K562 (cell line): ENCODE results near the gene PEAR1. TPM values are rescaled to one million over a fixed set of nuclear protein-coding genes. Genes with fewer than 3 reads are reported as not detected.

Source experiments
- ATAC-seq: fragments of 200-7000 bp; cut with Tn5 transposase; 3 replicates; pipeline ENCODE4 v1.9.1; 2020; ENCODE audit warnings: moderate library complexity
- BruUV-seq: library from RNA; stranded (reverse); fragments of 400-500 nt; replicated peaks from 2 replicates; lab custom pipeline; 2021; lab: Mats Ljungman, UMichigan
- CTCF ChIA-PET: fragments of 300-600 bp; formaldehyde crosslinking; extraction: SDS; loops from one replicate; lab custom pipeline; 2021; ENCODE audit warnings: low intra/inter-chr PET ratio; lab: Yijun Ruan, JAX
- POLR2A ChIA-PET: fragments of 300-600, 350-650 bp; sonication (Branson Sonifier 250); formaldehyde crosslinking; extraction: SDS; loops from one replicate; lab custom pipeline; 2021; ENCODE audit warnings: antibody characterized with exemption, inconsistent platforms; lab: Yijun Ruan, JAX
- DNase-seq, 4 experiments: peaks; one replicate each; pipeline versions ENCODE4 v3.0.0 to v3.0.0-alpha.2; 2011 to 2018; ENCODE audit warnings: low spot score in 3 of 4, mixed read lengths in 3 of 4; ENCODE audit errors: extremely low read depth in 1 of 4
- FAIRE-seq: peaks from 2 replicates; lab custom pipeline; 2011; peaks lifted over from hg19 to GRCh38; lab: Jason Lieb, UNC
- H2AFZ ChIP-seq: 2 replicates; pipeline ENCODE4 v1.6.0; 2011; ENCODE audit warnings: low read depth, low read length, control low read depth, inconsistent platforms
- H3K27ac ChIP-seq: fragments of 200-600 bp; 3 replicates; pipeline ENCODE4 v1.8.0; 2011; ENCODE audit warnings: low read depth, mild to moderate bottlenecking, control low read depth, inconsistent platforms, low read length, moderate library complexity, mixed read lengths; ENCODE audit errors: extremely low read depth
- H3K27me3 ChIP-seq, 2 experiments: fragments of 300-600 bp in 1 of 2; 2 replicates in 1 of 2; 3 replicates in 1 of 2; pipeline versions ENCODE4 v1.6.0 to v1.8.0; 2011; ENCODE audit warnings: inconsistent platforms in 2 of 2, low read length in 2 of 2, mild to moderate bottlenecking in 1 of 2, mixed read lengths in 1 of 2, moderate library complexity in 1 of 2; ENCODE audit not compliant: control insufficient read depth in 2 of 2, insufficient read depth in 2 of 2
- H3K36me3 ChIP-seq: fragments of 300-600 bp; 3 replicates; pipeline ENCODE4 v1.8.0; 2011; ENCODE audit warnings: mild to moderate bottlenecking, low read length, inconsistent platforms; ENCODE audit not compliant: control insufficient read depth, insufficient read depth
- H3K4me1 ChIP-seq, 2 experiments: fragments of 200-600 bp in 1 of 2; replicated peaks in 1 of 2; 2 replicates in 1 of 2; 3 replicates in 1 of 2; pipeline versions ENCODE4 v1.5.1 to v1.8.0; 2011; ENCODE audit warnings: inconsistent platforms in 2 of 2, low read length in 2 of 2, mild to moderate bottlenecking in 1 of 2, mixed read lengths in 1 of 2, moderate library complexity in 1 of 2; ENCODE audit not compliant: control insufficient read depth in 2 of 2, insufficient read depth in 2 of 2
- H3K4me2 ChIP-seq: 2 replicates; pipeline ENCODE4 v1.6.1; 2011; ENCODE audit warnings: low read length, control low read depth, inconsistent platforms, mixed read lengths; ENCODE audit not compliant: insufficient read depth
- H3K4me3 ChIP-seq: fragments of 200-600 bp; sonication (generic), shearing (Covaris generic); 2 replicates; pipeline ENCODE4 v1.5.1; 2016; ENCODE audit warnings: control low read depth, inconsistent platforms
- H3K79me2 ChIP-seq: fragments of 200-600 bp; 3 replicates; pipeline ENCODE4 v1.8.0; 2011; ENCODE audit warnings: low read length, inconsistent platforms; ENCODE audit not compliant: control insufficient read depth, insufficient read depth
- H3K9ac ChIP-seq, 2 experiments: 2 replicates each; pipeline versions ENCODE4 v1.6.0 to v1.6.1; 2011; ENCODE audit warnings: low read depth in 2 of 2, low read length in 2 of 2, control low read depth in 1 of 2, inconsistent platforms in 1 of 2, mild to moderate bottlenecking in 1 of 2, mixed read lengths in 1 of 2; ENCODE audit not compliant: insufficient read depth in 1 of 2
- H3K9me1 ChIP-seq: one replicate; pipeline ENCODE4 v1.6.0; 2011; ENCODE audit warnings: inconsistent platforms, mild to moderate bottlenecking, low read length, moderate library complexity; ENCODE audit not compliant: control insufficient read depth, insufficient read depth
- H3K9me3 ChIP-seq: replicated peaks from 2 replicates; pipeline ENCODE4 v1.5.1; 2011; ENCODE audit warnings: low read depth, low read length, inconsistent platforms; ENCODE audit not compliant: control insufficient read depth, insufficient read depth
- H4K20me1 ChIP-seq: replicated peaks from 2 replicates; pipeline ENCODE4 v1.6.1; 2011; ENCODE audit warnings: low read length, inconsistent platforms, mixed read lengths; ENCODE audit not compliant: control insufficient read depth, insufficient read depth
- ADNP ChIP-seq: fragments of 200-800 bp; sonication (Bioruptor generic); IDR thresholded peaks from 2 replicates; pipeline ENCODE4 v1.6.1; 2016; ENCODE audit warnings: missing genetic modification characterization, missing compliant biosample characterization
- BRD4 ChIP-seq: fragments of 200-600 bp; sonication (generic); IDR thresholded peaks from 2 replicates; pipeline ENCODE4 v1.6.1; 2017; ENCODE audit warnings: inconsistent platforms
- CBFA2T3 ChIP-seq: fragments of 450-650 bp; IDR thresholded peaks from 2 replicates; pipeline ENCODE4 v1.6.1; 2017
- CREBBP ChIP-seq: IDR thresholded peaks from one replicate; pipeline ENCODE4 v1.6.1; 2012; ENCODE audit warnings: low read depth, mild to moderate bottlenecking, control low read depth, inconsistent platforms, low read length
- DMBX1 ChIP-seq: fragments of 250-450 bp; sonication (Bioruptor Pico); IDR thresholded peaks from 2 replicates; pipeline ENCODE4 v1.8.0; 2022; ENCODE audit warnings: inconsistent platforms, mild to moderate bottlenecking, moderate library complexity, borderline replicate concordance
- KAT2B ChIP-seq: IDR thresholded peaks from one replicate; pipeline ENCODE4 v1.6.1; 2012; ENCODE audit warnings: low read depth, mild to moderate bottlenecking, control low read depth, inconsistent platforms, low read length, moderate library complexity
- MITF ChIP-seq: IDR thresholded peaks from 2 replicates; pipeline ENCODE4 v1.6.1; 2014; ENCODE audit warnings: antibody characterized with exemption
- MTA2 ChIP-seq: fragments of 450-650 bp; IDR thresholded peaks from 2 replicates; pipeline ENCODE4 v1.6.1; 2016; ENCODE audit warnings: low read depth
- NELFE ChIP-seq: IDR thresholded peaks from 2 replicates; pipeline ENCODE4 v1.6.1; 2011; ENCODE audit warnings: mild to moderate bottlenecking; ENCODE audit not compliant: insufficient read depth, insufficient read length
- NFIC ChIP-seq: fragments of 450-650 bp; IDR thresholded peaks from 2 replicates; pipeline ENCODE4 v1.6.1; 2017; ENCODE audit warnings: mild to moderate bottlenecking, inconsistent platforms
- PCBP1 ChIP-seq: fragments of 200-400 bp; formaldehyde crosslinking; IDR thresholded peaks from 2 replicates; pipeline ENCODE4 v1.6.1; 2018; ENCODE audit warnings: mild to moderate bottlenecking, low read depth, low read length; ENCODE audit not compliant: poor library complexity, severe bottlenecking
- PHF21A ChIP-seq: fragments of 450-650 bp; IDR thresholded peaks from 2 replicates; pipeline ENCODE4 v1.6.1; 2017; ENCODE audit warnings: low read depth, borderline replicate concordance
- RBM14 ChIP-seq: fragments of 200-400 bp; formaldehyde crosslinking; IDR thresholded peaks from 2 replicates; pipeline ENCODE4 v1.6.1; 2018; ENCODE audit warnings: low read depth, mild to moderate bottlenecking, low read length, moderate library complexity, borderline replicate concordance; ENCODE audit not compliant: insufficient read depth
- STAG1 ChIP-seq: sonication (generic); formaldehyde crosslinking; IDR thresholded peaks from 2 replicates; pipeline ENCODE4 v1.5.0; 2020; ENCODE audit warnings: missing genetic modification reagents, borderline replicate concordance
- STAT5B ChIP-seq: fragments of 250-450 bp; sonication (Bioruptor Pico); IDR thresholded peaks from 2 replicates; pipeline ENCODE4 v1.8.0; 2021; ENCODE audit warnings: mild to moderate bottlenecking, inconsistent platforms
- TBL1XR1 ChIP-seq, 2 experiments: IDR thresholded peaks; 2 replicates each; pipeline ENCODE4 v1.6.1; 2012; ENCODE audit warnings: improper control_type of control experiment in 2 of 2, low read length in 2 of 2, mild to moderate bottlenecking in 1 of 2
- TBP ChIP-seq: optimal IDR thresholded peaks from 2 replicates; pipeline ENCODE3; 2011; ENCODE audit warnings: low read depth, low read length, improper control_type of control experiment
- TGIF2 ChIP-seq: sonication (generic); formaldehyde crosslinking; IDR thresholded peaks from 2 replicates; pipeline ENCODE4 v1.8.1; 2022; ENCODE audit warnings: mild to moderate bottlenecking, missing genetic modification reagents, moderate library complexity
- THRA ChIP-seq: fragments of 450-650 bp; IDR thresholded peaks from 2 replicates; pipeline ENCODE4 v1.6.1; 2017; ENCODE audit warnings: mild to moderate bottlenecking, moderate library complexity
- USF1 ChIP-seq: sonication (generic); formaldehyde crosslinking; IDR thresholded peaks from 2 replicates; pipeline ENCODE4 v1.9.0; 2022; ENCODE audit warnings: mild to moderate bottlenecking, missing genetic modification reagents
- ZNF134 ChIP-seq: fragments of 250-450 bp; sonication (Bioruptor Pico); conservative IDR thresholded peaks from 2 replicates; pipeline ENCODE4 v1.4.0; 2020
- WGBS: fragments of 100-300 bp; shearing (Covaris generic); methylation state at CpG from one replicate; pipeline ENCODE4 v1.1.6; 2016; ENCODE audit warnings: low coverage, mixed read lengths; ENCODE audit not compliant: insufficient coverage; ENCODE audit errors: missing lambda C conversion rate; 5-methylcytosine and 5-hydroxymethylcytosine counted together
- in situ Hi-C: fragments of 300-500 bp; cut with MboI; formaldehyde crosslinking; loops from 4 replicates; pipeline ENCODE4 v1.15.0; 2018; ENCODE audit warnings: inconsistent platforms, mixed read lengths
- intact Hi-C: fragments of 100-400 bp; cut with micrococcal nuclease; formaldehyde crosslinking; loops from 2 replicates; pipeline ENCODE4 v1.14.2; 2022
- polyA plus RNA-seq, 8 experiments: library from polyadenylated mRNA; depleted of rRNA in 4 of 8; stranded (reverse) in 5 of 8; unstranded in 3 of 8; fragments of >200 nt; fragmentation: Nextera tagmentation in 2 of 8; fragmentation: Illumina TruSeq in 1 of 8; extraction: Ambion mirVana in 2 of 8; extraction: Trizol in 1 of 8; gene quantifications; 2 replicates each; pipeline versions ENCODE4 v1.2.1 to v1.2.3, GENCODE V29; 2011 to 2014; ENCODE audit warnings: inconsistent platforms in 1 of 8, missing spikeins in 1 of 8
- total RNA-seq, 7 experiments: library from RNA; depleted of rRNA in 6 of 7; stranded (reverse); fragments of >200 nt in 6 of 7; fragmentation: Illumina TruSeq in 2 of 7; extraction: Trizol in 2 of 7; gene quantifications; 2 replicates each; pipeline versions ENCODE4 v1.2.1 to v1.2.3, GENCODE V29; 2011 to 2021; ENCODE audit warnings: low replicate concordance in 1 of 7

PEAR1 gene
- total and polyA plus RNA-seq, 9 of the 15 experiments (the other 6 are each of a cell fraction or from before 2014, with no cell fraction given), result 0.87 to 13.9 (median 6.1) TPM

GRCh38 chr1:156882543-156882942 lies 11.0 kb upstream of the PEAR1 start:
- Histone ChIP-seq H3K9me1 (no peaks in the 10 kb centered on the region), H3K4me2 (peak overlapping the region; percentile 9; the same call in 1 of the 2 replicates), H4K20me1 (no peaks in the 10 kb centered on the region), H3K4me1 (peaks cover 14 to 19% of the 10 kb centered on the region in 2 experiments; a peak in 4 of 5 replicates), H3K27ac (no peak overlapping the region), H3K27me3 (no peaks in the 10 kb centered on the region), H3K4me3 (no peak overlapping the region), H2AFZ (0 out of 2 replicates have a peak overlapping the region, but pooled peaks have one; percentile 19), H3K36me3 (no peaks in the 10 kb centered on the region; the same call in 2 of the 3 replicates), H3K79me2 (no peaks in the 10 kb centered on the region), H3K9ac (peak overlapping the region in 1 of 2 experiments; percentile 32; a peak in 1 of 4 replicates), H3K9me3 (no peaks in the 10 kb centered on the region)
- intact Hi-C loops, result no loop called here
- CTCF ChIA-PET, result interaction anchor here (0.9 kb wide), 1 partner anchor 43 kb away, joined by 3 read pairs; no protein-coding TSS in a partner anchor
- in situ Hi-C loops, result no loop called here
- DNase-seq (peak; percentile 51 to 83 (median 72)), ATAC-seq (peak; percentile 59), FAIRE-seq (peak; percentile 69)
- 12% methylated on average over 3 of the region's 3 CpGs for WGBS
- no TSS peak for BruUV-seq
- POLR2A ChIA-PET, result interaction anchor here (0.5 to 1.0 kb wide), 3 partner anchors 45 to 188 kb away, joined by 3 read pairs; no protein-coding TSS in a partner anchor
- TF ChIP-seq PCBP1, result no peak
- no peak for TF ChIP-seq STAG1
- TF ChIP-seq ADNP, result no peak
- no peak for TF ChIP-seq BRD4
- no peak for TF ChIP-seq RBM14
- peak; percentile 65; the same call in 1 of the 2 replicates for TF ChIP-seq DMBX1 (CRISPR knock-in tag)
- no peak for TF ChIP-seq KAT2B
- TF ChIP-seq NELFE, result no peak
- TF ChIP-seq THRA, result no peak
- TF ChIP-seq TBP, result no peak
- peak in 1 of 2 experiments; percentile 23; a peak in 1 of 4 replicates for TF ChIP-seq TBL1XR1 (IDR thresholded peaks at IDR 0.05; ENCODE audit: low read length in 2 of 2)
- TF ChIP-seq TGIF2 (CRISPR knock-in tag), result no peak
- no peak for TF ChIP-seq CREBBP
- no peak for TF ChIP-seq STAT5B (CRISPR knock-in tag)
- peak; percentile 46; the same call in 1 of the 2 replicates for TF ChIP-seq MTA2
- TF ChIP-seq CBFA2T3, result peak; percentile 69
- no peak for TF ChIP-seq USF1 (CRISPR knock-in tag)
- no peak for TF ChIP-seq NFIC
- no peak for TF ChIP-seq PHF21A
- no peak for TF ChIP-seq ZNF134 (CRISPR knock-in tag)
- TF ChIP-seq MITF, result peak; percentile 47; the same call in 1 of the 2 replicates
